IPS-20b (cell line): ENCODE measurements around the gene GALNTL6.
"Not testable (repeated sequence)": the region's sequence is repeated elsewhere in the genome, so short reads cannot be mapped to it uniquely, and the experiment has no call there.

ENCODE experiments used
- H3K27ac ChIP-seq: one replicate; pipeline ENCODE4 v1.5.1; 2013; ENCODE audit warnings: low read length
- H3K27me3 ChIP-seq: 2 replicates; pipeline ENCODE4 v1.6.1; 2013; ENCODE audit warnings: mild to moderate bottlenecking, low read length, inconsistent platforms; ENCODE audit not compliant: insufficient read depth
- H3K36me3 ChIP-seq: 2 replicates; pipeline ENCODE4 v1.6.1; 2013; ENCODE audit warnings: low read depth, mild to moderate bottlenecking, inconsistent platforms, low read length, moderate library complexity; ENCODE audit not compliant: insufficient read depth
- H3K4me1 ChIP-seq: 2 replicates; pipeline ENCODE4 v1.6.1; 2013; ENCODE audit warnings: mild to moderate bottlenecking, control low read depth, inconsistent platforms, low read length, moderate library complexity; ENCODE audit not compliant: insufficient read depth
- H3K4me3 ChIP-seq: 2 replicates; pipeline ENCODE4 v1.5.1; 2013; ENCODE audit warnings: mild to moderate bottlenecking, low read length, inconsistent platforms
- H3K9ac ChIP-seq: 2 replicates; pipeline ENCODE4 v1.6.1; 2013; ENCODE audit warnings: low read depth, mild to moderate bottlenecking, inconsistent platforms, low read length, moderate library complexity
- H3K9me3 ChIP-seq: 2 replicates; pipeline ENCODE4 v1.6.1; 2013; ENCODE audit warnings: mild to moderate bottlenecking, low read depth, low read length, inconsistent platforms; ENCODE audit not compliant: insufficient read depth

GALNTL6 gene

DNA sequence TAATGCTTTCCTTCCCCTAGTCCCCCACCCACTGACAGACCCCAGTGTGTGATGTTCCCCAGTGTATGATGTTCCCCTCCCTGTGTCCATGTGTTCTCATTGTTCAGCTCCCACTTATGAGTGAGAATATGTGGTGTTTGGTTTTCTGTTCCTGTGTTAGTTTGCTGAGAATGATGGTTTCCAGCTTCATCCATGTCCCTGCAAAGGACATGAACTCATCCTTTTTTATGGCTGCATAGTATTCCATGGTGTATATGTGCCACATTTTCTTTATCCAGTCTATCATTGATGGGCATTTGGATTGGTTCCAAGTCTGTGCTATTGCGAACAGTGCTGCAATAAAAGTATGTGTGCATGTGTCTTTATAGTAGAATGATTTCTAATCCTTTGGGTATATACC, 1228.9 kb downstream of the GALNTL6 start:
- peaks cover 23% of the 10 kb centered on the region; the same call in 1 of the 2 replicates for H3K4me1 ChIP-seq
- H3K36me3 ChIP-seq, H3K9me3 ChIP-seq: not testable (repeated sequence)

DNA sequence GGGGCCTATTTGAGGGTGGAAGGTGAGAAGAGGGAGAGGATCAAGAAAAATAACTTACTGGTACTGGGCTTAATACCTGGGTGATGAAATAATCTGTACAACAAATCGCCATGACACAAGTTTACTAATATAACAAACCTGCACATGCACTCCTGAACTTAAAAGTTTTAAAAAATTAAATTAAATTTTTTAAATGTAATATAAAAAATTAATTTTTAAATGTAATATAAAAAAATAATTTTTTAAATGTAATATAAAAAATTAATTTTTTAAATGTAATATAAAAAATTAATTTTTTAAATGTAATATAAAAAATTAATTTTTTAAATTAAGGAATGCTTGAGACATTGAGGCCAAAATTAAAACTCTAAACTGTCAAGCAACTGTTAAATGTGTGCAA, 1231.1 kb downstream of the GALNTL6 start:
- H3K4me3 ChIP-seq: no peak overlapping the region
- H3K9ac ChIP-seq: no peak overlapping the region
- H3K36me3 ChIP-seq: no peaks in the 10 kb centered on the region
- no peaks in the 10 kb centered on the region for H3K9me3 ChIP-seq
- H3K27me3 ChIP-seq: no peaks in the 10 kb centered on the region
- H3K4me1 ChIP-seq: peaks cover 12% of the 10 kb centered on the region; the same call in 1 of the 2 replicates
- H3K27ac ChIP-seq: no peak overlapping the region

More for the DNA sequence above, 1228.9 kb downstream of the GALNTL6 start:
- H3K9ac ChIP-seq, H3K4me3 ChIP-seq, H3K27ac ChIP-seq, H3K27me3 ChIP-seq: not testable (repeated sequence)

GRCh38 chr4:173045571-173045970, 1232.4 kb downstream of the GALNTL6 start:
- H3K9ac ChIP-seq: no peak overlapping the region
- H3K36me3 ChIP-seq: no peaks in the 10 kb centered on the region
- H3K4me1 ChIP-seq: peaks cover 3% of the 10 kb centered on the region; the same call in 1 of the 2 replicates
- no peak overlapping the region for H3K4me3 ChIP-seq
- no peaks in the 10 kb centered on the region for H3K9me3 ChIP-seq
- H3K27ac ChIP-seq: no peak overlapping the region
- H3K27me3 ChIP-seq: no peaks in the 10 kb centered on the region

DNA sequence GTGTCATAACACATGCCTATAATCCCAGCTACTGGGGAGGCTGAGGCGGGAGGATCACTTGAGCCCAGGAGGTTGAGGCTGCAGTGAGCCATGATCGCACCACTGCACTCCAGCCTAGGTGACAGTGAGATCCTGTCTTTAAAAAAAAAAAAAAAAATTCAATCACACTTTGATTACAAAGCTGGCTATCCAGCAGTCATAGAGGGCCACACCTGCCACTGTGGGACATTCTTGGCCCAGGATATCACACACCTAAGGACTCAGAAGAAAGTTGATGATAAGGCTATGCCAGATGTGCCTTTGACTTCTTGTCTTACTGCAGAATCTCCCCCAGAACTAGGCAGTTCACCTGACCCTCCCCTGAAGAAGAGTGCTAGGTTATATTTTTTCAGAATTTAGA, 1232.9 kb downstream of the GALNTL6 start:
- H3K4me3 ChIP-seq: no peak overlapping the region
- H3K27ac ChIP-seq: no peak overlapping the region
- no peak overlapping the region for H3K9ac ChIP-seq
- peaks cover 3% of the 10 kb centered on the region; the same call in 1 of the 2 replicates for H3K4me1 ChIP-seq
- H3K36me3 ChIP-seq: no peaks in the 10 kb centered on the region
- no peaks in the 10 kb centered on the region for H3K27me3 ChIP-seq
- H3K9me3 ChIP-seq: no peaks in the 10 kb centered on the region

DNA sequence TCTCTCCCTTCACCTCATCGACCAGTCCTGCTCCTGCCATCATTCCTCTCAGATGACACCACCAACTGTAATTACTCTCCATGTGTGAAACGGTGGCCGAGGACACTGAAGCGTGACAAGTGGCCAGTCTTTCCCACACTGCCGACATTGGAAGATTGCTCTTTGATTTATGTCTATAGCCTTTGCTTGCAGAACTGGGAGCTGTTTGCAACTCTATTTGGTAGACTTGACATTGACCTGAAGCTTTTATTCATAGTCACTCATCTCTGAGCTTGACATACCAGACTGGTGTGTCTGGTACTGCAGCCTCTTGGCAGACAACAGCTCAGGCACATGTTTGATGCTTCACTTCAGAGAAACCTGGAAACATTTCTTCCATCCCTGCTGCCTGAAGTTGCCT, 1233.6 kb downstream of the GALNTL6 start:
- Histone ChIP-seq H3K27me3 (no peaks in the 10 kb centered on the region), H3K4me3 (no peak overlapping the region), H3K27ac (no peak overlapping the region), H3K9me3 (no peaks in the 10 kb centered on the region), H3K4me1 (peaks cover 5% of the 10 kb centered on the region; the same call in 1 of the 2 replicates), H3K36me3 (no peaks in the 10 kb centered on the region), H3K9ac (no peak overlapping the region)

DNA sequence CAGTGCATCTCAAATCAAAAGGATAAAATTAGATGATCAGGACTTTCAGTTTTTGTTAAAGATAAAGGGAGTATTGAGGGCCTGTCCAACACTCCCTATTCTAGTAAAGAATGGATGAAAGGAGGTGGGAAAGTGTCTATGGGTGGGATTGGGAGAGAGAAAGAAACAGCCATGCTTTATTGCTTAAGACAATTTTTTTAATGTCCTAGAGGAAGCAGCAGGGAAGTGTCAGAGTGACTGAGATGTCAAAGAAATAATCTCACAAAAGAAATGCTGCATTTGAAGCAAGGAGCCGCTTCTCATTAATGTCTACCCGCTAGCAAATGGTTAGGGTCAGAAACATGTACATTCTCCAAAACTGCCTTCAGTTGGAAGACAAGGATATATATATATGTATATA, 1238.0 kb downstream of the GALNTL6 start:
- H3K36me3 ChIP-seq: no peaks in the 10 kb centered on the region
- H3K9ac ChIP-seq: no peak overlapping the region
- no peaks in the 10 kb centered on the region for H3K27me3 ChIP-seq
- no peaks in the 10 kb centered on the region for H3K9me3 ChIP-seq
- peaks cover 7% of the 10 kb centered on the region; the same call in 1 of the 2 replicates for H3K4me1 ChIP-seq
- no peak overlapping the region for H3K4me3 ChIP-seq
- H3K27ac ChIP-seq: no peak overlapping the region

DNA sequence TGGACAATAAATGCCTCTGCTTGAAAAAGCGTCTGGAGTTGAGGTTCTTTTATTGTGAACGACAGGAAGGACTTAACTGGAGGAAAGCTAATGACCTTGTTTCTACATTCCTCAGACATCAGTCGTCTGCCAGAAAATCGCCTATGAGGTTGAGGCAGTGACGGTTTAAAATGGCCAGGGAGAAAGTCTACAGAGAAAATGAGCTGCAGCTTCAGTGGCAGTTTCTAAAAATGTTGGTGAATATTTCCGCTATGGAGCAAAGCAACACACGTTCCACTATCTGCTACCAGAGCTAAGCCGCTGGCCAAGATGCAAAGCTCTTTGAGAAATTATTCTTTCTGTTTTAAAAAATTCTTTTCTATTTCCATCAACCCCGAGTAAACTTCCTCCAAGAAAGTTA, 1238.5 kb downstream of the GALNTL6 start:
- no peaks in the 10 kb centered on the region for H3K27me3 ChIP-seq
- H3K4me3 ChIP-seq: no peak overlapping the region
- no peaks in the 10 kb centered on the region for H3K9me3 ChIP-seq
- no peaks in the 10 kb centered on the region for H3K36me3 ChIP-seq
- no peak overlapping the region for H3K27ac ChIP-seq
- H3K9ac ChIP-seq: no peak overlapping the region
- peaks cover 7% of the 10 kb centered on the region; the same call in 1 of the 2 replicates for H3K4me1 ChIP-seq

- Histone ChIP-seq H3K36me3 (no peaks in the 10 kb centered on the region), H3K27ac (no peak overlapping the region), H3K9ac (no peak overlapping the region), H3K9me3 (no peaks in the 10 kb centered on the region), H3K4me1 (peaks cover 7% of the 10 kb centered on the region; the same call in 1 of the 2 replicates), H3K27me3 (no peaks in the 10 kb centered on the region), H3K4me3 (no peak overlapping the region)
Observed at GRCh38 chr4:173052439-173052838, 1239.2 kb downstream of the GALNTL6 start.

DNA sequence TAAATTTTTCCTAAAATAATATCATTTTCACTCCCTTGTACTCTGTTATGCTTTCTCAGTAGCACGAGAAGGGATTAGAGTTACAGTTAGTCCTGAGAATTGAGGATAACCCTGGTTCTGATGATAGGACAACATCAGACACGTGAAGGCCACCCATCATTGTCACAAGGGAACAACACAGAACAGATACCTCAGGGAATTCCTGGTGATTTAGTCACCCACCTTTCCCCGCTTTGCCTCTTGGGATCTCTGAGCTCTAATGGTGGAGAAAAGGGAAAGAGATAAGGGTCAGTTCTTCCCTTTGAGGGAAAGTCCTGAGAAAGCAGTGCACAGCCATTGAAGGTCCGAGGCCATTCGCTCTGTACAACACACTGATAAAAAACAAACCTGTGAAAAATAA, 1243.1 kb downstream of the GALNTL6 start:
- Histone ChIP-seq H3K9ac (no peak overlapping the region), H3K4me1 (peaks cover 4% of the 10 kb centered on the region; the same call in 1 of the 2 replicates), H3K27ac (no peak overlapping the region), H3K27me3 (no peaks in the 10 kb centered on the region), H3K36me3 (no peaks in the 10 kb centered on the region), H3K4me3 (no peak overlapping the region), H3K9me3 (no peaks in the 10 kb centered on the region)

- H3K36me3 ChIP-seq: no peaks in the 10 kb centered on the region
- H3K9ac ChIP-seq: no peak overlapping the region
- no peaks in the 10 kb centered on the region for H3K9me3 ChIP-seq
- peaks cover 3% of the 10 kb centered on the region; the same call in 1 of the 2 replicates for H3K4me1 ChIP-seq
- no peak overlapping the region for H3K27ac ChIP-seq
- H3K4me3 ChIP-seq: no peak overlapping the region
- H3K27me3 ChIP-seq: no peaks in the 10 kb centered on the region
Observed at GRCh38 chr4:173056710-173057109, 1243.5 kb downstream of the GALNTL6 start.

DNA sequence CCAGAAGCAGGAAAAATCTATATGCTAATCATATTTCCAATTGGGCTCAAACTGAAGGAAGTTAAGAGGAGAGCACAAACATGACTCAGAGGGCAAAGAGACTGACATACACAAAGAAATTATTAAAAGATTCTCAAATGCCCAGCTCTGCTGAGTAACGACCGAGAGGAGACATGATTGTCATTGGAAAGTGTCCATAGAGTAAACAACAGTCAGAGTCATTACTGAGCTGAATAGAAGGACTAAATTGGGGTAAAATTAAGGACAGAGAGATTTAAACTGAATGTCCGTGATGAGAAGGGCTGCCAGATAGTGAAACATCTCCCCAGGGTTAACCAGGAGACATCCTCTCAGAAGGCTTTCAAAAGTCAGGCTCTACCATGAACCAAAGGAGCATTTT, 1244.2 kb downstream of the GALNTL6 start:
- Histone ChIP-seq H3K27ac (no peak overlapping the region), H3K9me3 (peaks cover 2% of the 10 kb centered on the region)

DNA sequence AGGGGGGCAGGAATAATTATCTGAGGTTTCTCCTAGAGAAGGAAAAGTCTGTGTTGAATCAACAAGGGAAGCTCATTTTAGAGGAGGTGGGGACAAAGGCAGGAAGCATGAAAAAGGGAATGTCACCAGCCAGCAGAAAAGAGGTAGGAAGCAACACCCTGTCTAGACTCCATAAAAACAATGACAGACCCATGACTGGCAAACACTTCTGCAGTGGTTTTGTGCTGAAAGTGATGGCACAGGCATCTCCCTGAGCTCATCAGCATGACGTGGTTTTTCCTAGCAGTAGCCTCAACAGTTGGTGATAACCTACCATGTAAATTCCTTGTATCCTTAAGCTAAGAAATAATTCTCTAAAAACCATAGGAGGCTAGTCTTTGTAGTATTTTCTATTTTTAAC, 1244.7 kb downstream of the GALNTL6 start:
- Histone ChIP-seq H3K9ac (no peak overlapping the region), H3K27ac (no peak overlapping the region), H3K9me3 (peaks cover 7% of the 10 kb centered on the region), H3K27me3 (no peaks in the 10 kb centered on the region), H3K4me3 (no peak overlapping the region), H3K36me3 (no peaks in the 10 kb centered on the region), H3K4me1 (no peaks in the 10 kb centered on the region)

More for the DNA sequence above, 1244.2 kb downstream of the GALNTL6 start:
- H3K4me3 ChIP-seq: no peak overlapping the region
- no peaks in the 10 kb centered on the region for H3K36me3 ChIP-seq
- H3K9ac ChIP-seq: no peak overlapping the region
- no peaks in the 10 kb centered on the region for H3K4me1 ChIP-seq
- no peaks in the 10 kb centered on the region for H3K27me3 ChIP-seq
